HepG2 (cell line): ENCODE data around the gene ALB. TPM values are rescaled to one million over a fixed set of nuclear protein-coding genes. Genes with fewer than 3 reads are reported as not detected.

ENCODE experiments used
- ATAC-seq: fragments of 200-7000 bp; cut with Tn5 transposase; 3 replicates; pipeline ENCODE4 v1.9.1; 2020; ENCODE audit warnings: mild to moderate bottlenecking, moderate library complexity
- BruUV-seq: library from RNA; stranded (reverse); fragments of 400-500 nt; replicated peaks from 2 replicates; lab custom pipeline; 2021; lab: Mats Ljungman, UMichigan
- CTCF ChIA-PET: fragments of 300-600 bp; formaldehyde crosslinking; extraction: SDS; loops from one replicate; lab custom pipeline; 2021; ENCODE audit warnings: low total read pairs, inconsistent platforms, low intra/inter-chr PET ratio; lab: Yijun Ruan, JAX
- POLR2A ChIA-PET: fragments of 350-600 bp; sonication (Branson Sonifier 250); formaldehyde crosslinking; loops from one replicate; lab custom pipeline; 2020; ENCODE audit warnings: antibody characterized with exemption, inconsistent platforms; lab: Yijun Ruan, JAX
- DNase-seq: peaks from one replicate; pipeline ENCODE4 v3.0.0-alpha.2; 2015; ENCODE audit warnings: low spot score
- FAIRE-seq: peaks from 3 replicates; lab custom pipeline; 2011; peaks lifted over from hg19 to GRCh38; lab: Jason Lieb, UNC
- H2AFZ ChIP-seq: one replicate; pipeline ENCODE4 v1.6.1; 2011; ENCODE audit warnings: low read length, inconsistent platforms
- H3K27ac ChIP-seq: fragments of 300-600 bp; 3 replicates; pipeline ENCODE4 v1.8.0; 2011; ENCODE audit warnings: mixed run types, mild to moderate bottlenecking, mixed read lengths, low read length, inconsistent platforms; ENCODE audit not compliant: insufficient read depth; ENCODE audit errors: extremely low read length
- H3K27me3 ChIP-seq, 2 experiments: fragments of 200-600 bp in 1 of 2; 2 replicates in 1 of 2; 3 replicates in 1 of 2; pipeline versions ENCODE4 v1.6.0 to v1.8.0; 2011; ENCODE audit warnings: low read length in 2 of 2, mild to moderate bottlenecking in 2 of 2, moderate library complexity in 2 of 2, inconsistent platforms in 1 of 2; ENCODE audit not compliant: insufficient read depth in 2 of 2, control insufficient read depth in 1 of 2
- H3K36me3 ChIP-seq, 2 experiments: fragments of 200-600 bp in 1 of 2; replicated peaks in 1 of 2; 2 replicates in 1 of 2; 3 replicates in 1 of 2; pipeline versions ENCODE4 v1.5.1 to v1.8.0; 2011; ENCODE audit warnings: low read length in 2 of 2, inconsistent platforms in 1 of 2; ENCODE audit not compliant: insufficient read depth in 2 of 2, control insufficient read depth in 1 of 2
- H3K4me1 ChIP-seq: 2 replicates; pipeline ENCODE4 v1.5.1; 2012; ENCODE audit warnings: low read length, inconsistent platforms; ENCODE audit not compliant: insufficient read depth
- H3K4me2 ChIP-seq: 2 replicates; pipeline ENCODE4 v1.6.0; 2011; ENCODE audit warnings: low read depth, low read length, inconsistent platforms
- H3K4me3 ChIP-seq, 3 experiments: fragments of 200-600 bp in 1 of 3; sonication (generic), shearing (Covaris generic) in 1 of 3; replicated peaks in 1 of 3; 2 replicates each; pipeline ENCODE4 v1.5.1; 2011 to 2016; ENCODE audit warnings: low read length in 3 of 3, inconsistent platforms in 2 of 3, low read depth in 2 of 3, mild to moderate bottlenecking in 2 of 3, control low read depth in 1 of 3, mixed read lengths in 1 of 3; ENCODE audit not compliant: insufficient read depth in 1 of 3
- H3K79me2 ChIP-seq: one replicate; pipeline ENCODE4 v1.6.1; 2011; ENCODE audit warnings: low read length, inconsistent platforms; ENCODE audit not compliant: insufficient read depth
- H3K9ac ChIP-seq: 2 replicates; pipeline ENCODE4 v1.6.0; 2011; ENCODE audit warnings: mild to moderate bottlenecking, low read depth, low read length, inconsistent platforms; ENCODE audit not compliant: insufficient read depth
- H3K9me3 ChIP-seq: 2 replicates; pipeline ENCODE4 v1.5.1; 2012; ENCODE audit warnings: mild to moderate bottlenecking, low read length
- H4K20me1 ChIP-seq: 2 replicates; pipeline ENCODE4 v1.6.0; 2011; ENCODE audit warnings: inconsistent platforms, mild to moderate bottlenecking, low read length, moderate library complexity; ENCODE audit not compliant: insufficient read depth
- FOSL2 ChIP-seq: sonication (generic); formaldehyde crosslinking; IDR thresholded peaks from 2 replicates; pipeline ENCODE4 v1.4.0; 2020; ENCODE audit warnings: missing genetic modification reagents
- HMGXB3 ChIP-seq: sonication (generic); formaldehyde crosslinking; IDR thresholded peaks from 2 replicates; pipeline ENCODE4 v1.4.0; 2020; ENCODE audit warnings: missing genetic modification reagents, borderline replicate concordance
- IKZF5 ChIP-seq: IDR thresholded peaks from 2 replicates; pipeline ENCODE4 v1.6.1; 2018; ENCODE audit warnings: missing genetic modification reagents, mild to moderate bottlenecking, missing compliant biosample characterization
- JUN ChIP-seq: sonication (generic); formaldehyde crosslinking; IDR thresholded peaks from 2 replicates; pipeline ENCODE4 v1.4.0; 2020; ENCODE audit warnings: mild to moderate bottlenecking, missing genetic modification reagents
- NFYB ChIP-seq: sonication (generic); formaldehyde crosslinking; IDR thresholded peaks from 2 replicates; pipeline ENCODE4 v1.4.0; 2020; ENCODE audit warnings: missing genetic modification reagents
- NRL ChIP-seq: sonication (generic); formaldehyde crosslinking; IDR thresholded peaks from 2 replicates; pipeline ENCODE4 v1.5.0; 2020; ENCODE audit warnings: missing genetic modification reagents, mild to moderate bottlenecking, moderate library complexity, borderline replicate concordance
- RNF219 ChIP-seq: sonication (generic); formaldehyde crosslinking; IDR thresholded peaks from 2 replicates; pipeline ENCODE4 v1.5.0; 2020; ENCODE audit warnings: mild to moderate bottlenecking, missing genetic modification reagents
- SIX1 ChIP-seq: sonication (generic); formaldehyde crosslinking; IDR thresholded peaks from 2 replicates; pipeline ENCODE4 v1.4.0; 2020; ENCODE audit warnings: missing genetic modification reagents, borderline replicate concordance
- THAP11 ChIP-seq: IDR thresholded peaks from 2 replicates; pipeline ENCODE4 v1.6.1; 2016; ENCODE audit warnings: missing biosample characterization, missing genetic modification reagents
- U2AF1 ChIP-seq: fragments of 200-400 bp; formaldehyde crosslinking; optimal IDR thresholded peaks from 2 replicates; pipeline ENCODE3; 2017; ENCODE audit warnings: mild to moderate bottlenecking, low read depth, low read length
- WGBS: methylation state at CpG from one replicate; pipeline ENCODE4 v1.1.6; 2017; ENCODE audit warnings: low lambda C conversion rate; 5-methylcytosine and 5-hydroxymethylcytosine counted together
- in situ Hi-C: cut with HindIII; loops from 2 replicates; pipeline ENCODE4 v1.10.0; 2017; ENCODE audit warnings: low pct_unique_long_range_greater_than_20kb; ENCODE audit not compliant: extremely low pct_ligation_motif_present
- intact Hi-C: fragments of 100-400 bp; cut with micrococcal nuclease; formaldehyde crosslinking; loops from one replicate; pipeline ENCODE4 v1.10.0; 2022; ENCODE audit not compliant: unreplicated experiment
- polyA plus RNA-seq, 8 experiments: library from polyadenylated mRNA; depleted of rRNA in 3 of 8; stranded (reverse) in 7 of 8; unstranded in 1 of 8; fragments of >200 nt; fragmentation: Illumina TruSeq in 4 of 8; extraction: Trizol in 4 of 8; gene quantifications; 2 replicates each; pipeline versions ENCODE4 v1.2.1 to v1.2.3, GENCODE V29; 2011 to 2016; ENCODE audit warnings: low read depth in 4 of 8, missing spikeins in 1 of 8, mixed read lengths in 1 of 8; ENCODE audit not compliant: insufficient read depth in 1 of 8
- total RNA-seq, 5 experiments: library from RNA; depleted of rRNA; stranded (reverse); fragments of >200 nt; fragmentation: Illumina TruSeq; extraction: Trizol; gene quantifications; 2 replicates each; pipeline ENCODE4 v1.2.3, GENCODE V29; 2016; ENCODE audit warnings: low read depth in 1 of 5
- TF ChIP-seq, protein P1 (sequence below): sonication (generic); formaldehyde crosslinking; IDR thresholded peaks from 2 replicates; pipeline ENCODE4 v1.5.0; 2020; ENCODE audit warnings: mild to moderate bottlenecking, missing genetic modification reagents, borderline replicate concordance

The ALB gene
- total and polyA plus RNA-seq, 2 of the 13 experiments (the other 11 are each of a cell fraction or from before 2014, with no cell fraction given) = 22,259 to 22,625 TPM

- peak overlapping the region; percentile 12 for H2AFZ ChIP-seq
- intact Hi-C loops (no loop called here), in situ Hi-C loops (no loop called here)
- ChIA-PET CTCF (no interaction called here), POLR2A (interaction anchor here (1.0 to 6.3 kb wide), 4 partner anchors 8 to 33 kb away, joined by 3 to 85 read pairs (median 6); no protein-coding TSS in a partner anchor)
- no peak overlapping the region for H3K4me2 ChIP-seq
- H3K9ac ChIP-seq = no peak overlapping the region
- H3K4me1 ChIP-seq = peaks cover 88% of the 10 kb centered on the region
- no peaks in the 10 kb centered on the region for H3K9me3 ChIP-seq
- H3K4me3 ChIP-seq = no peak overlapping the region
- peak overlapping the region; percentile 98 for H3K27ac ChIP-seq
- 92% methylated on average over 2 of the region's 2 CpGs for WGBS
- DNase-seq = no peak
- FAIRE-seq = no peak
- no peaks in the 10 kb centered on the region for H3K36me3 ChIP-seq
- BruUV-seq = no TSS peak
- H4K20me1 ChIP-seq = no peaks in the 10 kb centered on the region
- no peaks in the 10 kb centered on the region for H3K27me3 ChIP-seq
- ATAC-seq = no peak
- H3K79me2 ChIP-seq = peaks cover 11% of the 10 kb centered on the region
- TF ChIP-seq SIX1 (CRISPR knock-in tag) (no peak), RNF219 (CRISPR knock-in tag) (no peak), JUN (CRISPR knock-in tag) (no peak), IKZF5 (CRISPR knock-in tag) (no peak), FOSL2 (no peak), HMGXB3 (CRISPR knock-in tag) (peak; percentile 93), U2AF1 (no peak), NFYB (CRISPR knock-in tag) (peak; percentile 50), NRL (CRISPR knock-in tag) (no peak), THAP11 (CRISPR knock-in tag) (no peak)
- TF ChIP-seq, protein P1, sequence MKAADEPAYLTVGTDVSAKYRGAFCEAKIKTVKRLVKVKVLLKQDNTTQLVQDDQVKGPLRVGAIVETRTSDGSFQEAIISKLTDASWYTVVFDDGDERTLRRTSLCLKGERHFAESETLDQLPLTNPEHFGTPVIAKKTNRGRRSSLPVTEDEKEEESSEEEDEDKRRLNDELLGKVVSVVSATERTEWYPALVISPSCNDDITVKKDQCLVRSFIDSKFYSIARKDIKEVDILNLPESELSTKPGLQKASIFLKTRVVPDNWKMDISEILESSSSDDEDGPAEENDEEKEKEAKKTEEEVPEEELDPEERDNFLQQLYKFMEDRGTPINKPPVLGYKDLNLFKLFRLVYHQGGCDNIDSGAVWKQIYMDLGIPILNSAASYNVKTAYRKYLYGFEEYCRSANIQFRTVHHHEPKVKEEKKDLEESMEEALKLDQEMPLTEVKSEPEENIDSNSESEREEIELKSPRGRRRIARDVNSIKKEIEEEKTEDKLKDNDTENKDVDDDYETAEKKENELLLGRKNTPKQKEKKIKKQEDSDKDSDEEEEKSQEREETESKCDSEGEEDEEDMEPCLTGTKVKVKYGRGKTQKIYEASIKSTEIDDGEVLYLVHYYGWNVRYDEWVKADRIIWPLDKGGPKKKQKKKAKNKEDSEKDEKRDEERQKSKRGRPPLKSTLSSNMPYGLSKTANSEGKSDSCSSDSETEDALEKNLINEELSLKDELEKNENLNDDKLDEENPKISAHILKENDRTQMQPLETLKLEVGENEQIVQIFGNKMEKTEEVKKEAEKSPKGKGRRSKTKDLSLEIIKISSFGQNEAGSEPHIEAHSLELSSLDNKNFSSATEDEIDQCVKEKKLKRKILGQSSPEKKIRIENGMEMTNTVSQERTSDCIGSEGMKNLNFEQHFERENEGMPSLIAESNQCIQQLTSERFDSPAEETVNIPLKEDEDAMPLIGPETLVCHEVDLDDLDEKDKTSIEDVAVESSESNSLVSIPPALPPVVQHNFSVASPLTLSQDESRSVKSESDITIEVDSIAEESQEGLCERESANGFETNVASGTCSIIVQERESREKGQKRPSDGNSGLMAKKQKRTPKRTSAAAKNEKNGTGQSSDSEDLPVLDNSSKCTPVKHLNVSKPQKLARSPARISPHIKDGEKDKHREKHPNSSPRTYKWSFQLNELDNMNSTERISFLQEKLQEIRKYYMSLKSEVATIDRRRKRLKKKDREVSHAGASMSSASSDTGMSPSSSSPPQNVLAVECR (CRISPR knock-in tag) = no peak
These were observed 25.0 kb downstream of the ALB start for GRCh38 chr4:73429118-73429517.
